DND-41 (cell line): Measurements from ENCODE around the gene TBPL1.

Source experiments
- ATAC-seq: fragments of 200-7000 bp; cut with Tn5 transposase; 3 replicates; pipeline ENCODE4 v1.9.1; 2021; ENCODE audit warnings: low read depth; ENCODE audit not compliant: insufficient read depth
- DNase-seq: peaks from one replicate; pipeline ENCODE4 v3.0.0-alpha.2; 2020
- H2AFZ ChIP-seq: 2 replicates; pipeline ENCODE4 v1.6.0; 2012; ENCODE audit warnings: low read depth, low read length
- H3K27ac ChIP-seq: 2 replicates; pipeline ENCODE4 v1.5.1; 2012; ENCODE audit warnings: low read length, inconsistent platforms
- H3K27me3 ChIP-seq: fragments of 200-600 bp; sonication (generic); 2 replicates; pipeline ENCODE4 v1.6.0; 2012; ENCODE audit warnings: low read length, mild to moderate bottlenecking, inconsistent platforms; ENCODE audit not compliant: insufficient read depth, poor library complexity
- H3K36me3 ChIP-seq: 2 replicates; pipeline ENCODE4 v1.5.1; 2012; ENCODE audit warnings: low read length, inconsistent platforms; ENCODE audit not compliant: insufficient read depth
- H3K4me1 ChIP-seq: 2 replicates; pipeline ENCODE4 v1.5.1; 2012; ENCODE audit warnings: mild to moderate bottlenecking, low read length; ENCODE audit not compliant: insufficient read depth
- H3K4me2 ChIP-seq: 2 replicates; pipeline ENCODE4 v1.6.0; 2012; ENCODE audit warnings: mild to moderate bottlenecking, moderate library complexity, low read length, inconsistent platforms; ENCODE audit not compliant: insufficient read depth
- H3K4me3 ChIP-seq, 2 experiments: fragments of 200-600 bp in 1 of 2; shearing (Covaris generic) in 1 of 2; 2 replicates each; pipeline ENCODE4 v1.5.1; 2012 to 2016; ENCODE audit warnings: inconsistent platforms in 2 of 2, low read length in 2 of 2, mild to moderate bottlenecking in 2 of 2, low read depth in 1 of 2, moderate library complexity in 1 of 2
- H3K79me2 ChIP-seq: 2 replicates; pipeline ENCODE4 v1.6.0; 2012; ENCODE audit warnings: low read length, inconsistent platforms; ENCODE audit not compliant: insufficient read depth
- H3K9ac ChIP-seq: 2 replicates; pipeline ENCODE4 v1.6.0; 2012; ENCODE audit warnings: low read depth, mild to moderate bottlenecking, inconsistent platforms, low read length, moderate library complexity
- H3K9me3 ChIP-seq: 2 replicates; pipeline ENCODE4 v1.5.1; 2012; ENCODE audit warnings: low read length, moderate library complexity, mild to moderate bottlenecking, inconsistent platforms; ENCODE audit not compliant: insufficient read depth, severe bottlenecking
- H4K20me1 ChIP-seq: 2 replicates; pipeline ENCODE4 v1.6.0; 2012; ENCODE audit warnings: low read length; ENCODE audit not compliant: insufficient read depth
- CTCF ChIP-seq: IDR thresholded peaks from 2 replicates; pipeline ENCODE4 v1.5.1; 2012; ENCODE audit warnings: borderline replicate concordance, low read length, moderate library complexity, mild to moderate bottlenecking; ENCODE audit not compliant: poor library complexity, severe bottlenecking; ENCODE audit errors: extremely low read depth
- EZH2 ChIP-seq: IDR thresholded peaks from 3 replicates; pipeline ENCODE4 v1.6.1; 2012; ENCODE audit warnings: borderline replicate concordance, low read depth, mild to moderate bottlenecking, moderate library complexity, low read length, inconsistent platforms; ENCODE audit not compliant: severe bottlenecking

TBPL1 gene

GRCh38 chr6:133986942-133987341, 33.9 kb downstream of the TBPL1 start:
- no peak overlapping the region for H2AFZ ChIP-seq
- no peak overlapping the region for H3K4me2 ChIP-seq
- H3K79me2 ChIP-seq, result no peaks in the 10 kb centered on the region
- no peaks in the 10 kb centered on the region for H3K27me3 ChIP-seq
- DNase-seq (no peak), ATAC-seq (no peak)
- no peak overlapping the region for H3K4me3 ChIP-seq
- H4K20me1 ChIP-seq, result peaks cover under 1% of the 10 kb centered on the region; the same call in 1 of the 2 replicates
- no peak overlapping the region for H3K27ac ChIP-seq
- no peak for TF ChIP-seq CTCF
- TF ChIP-seq EZH2, result no peak
- no peak overlapping the region for H3K9ac ChIP-seq
- H3K9me3 ChIP-seq, result no peaks in the 10 kb centered on the region
- H3K36me3 ChIP-seq, result peaks cover 27% of the 10 kb centered on the region; the same call in 1 of the 2 replicates
- peaks cover 24% of the 10 kb centered on the region for H3K4me1 ChIP-seq

- no peak for TF ChIP-seq EZH2
- TF ChIP-seq CTCF, result no peak
- Histone ChIP-seq H2AFZ (no peak overlapping the region), H4K20me1 (no peaks in the 10 kb centered on the region), H3K4me1 (peaks cover 4% of the 10 kb centered on the region; the same call in 1 of the 2 replicates), H3K9ac (no peak overlapping the region), H3K4me2 (no peak overlapping the region), H3K4me3 (no peak overlapping the region), H3K79me2 (no peaks in the 10 kb centered on the region), H3K27me3 (no peaks in the 10 kb centered on the region), H3K9me3 (no peaks in the 10 kb centered on the region), H3K27ac (no peak overlapping the region), H3K36me3 (peaks cover 22% of the 10 kb centered on the region; the same call in 1 of the 2 replicates)
- no peak for ATAC-seq
- DNase-seq, result no peak
These were observed 36.5 kb downstream of the TBPL1 start for GRCh38 chr6:133989525-133989924.

GRCh38 chr6:133990321-133990720, 37.3 kb downstream of the TBPL1 start:
- Histone ChIP-seq H3K9me3 (no peaks in the 10 kb centered on the region), H3K4me1 (peaks cover 4% of the 10 kb centered on the region; the same call in 1 of the 2 replicates), H3K79me2 (no peaks in the 10 kb centered on the region), H4K20me1 (no peaks in the 10 kb centered on the region), H3K4me3 (no peak overlapping the region), H2AFZ (no peak overlapping the region), H3K9ac (no peak overlapping the region), H3K27ac (no peak overlapping the region), H3K4me2 (no peak overlapping the region), H3K27me3 (no peaks in the 10 kb centered on the region), H3K36me3 (peaks cover 17% of the 10 kb centered on the region; the same call in 1 of the 2 replicates)
- ATAC-seq (no peak), DNase-seq (no peak)
- TF ChIP-seq EZH2 (no peak), CTCF (no peak)
